NCI-H2107 treated with DMSO at 0.1 percent for 48 hours (cell line): Measurements from ENCODE around the gene FBXL16.
"Not testable (repeated sequence)": the region's sequence is repeated elsewhere in the genome, so short reads cannot be mapped to it uniquely, and the experiment has no call there.

Source experiments
- DNase-seq: peaks from one replicate; lab custom pipeline; 2025; ENCODE audit not compliant: unreplicated experiment; lab: John Stamatoyannopoulos, UW

Gene FBXL16

GRCh38 chr16:705431-706188, at the start of gene FBXL16:
FBXL16 (minus strand) TSS chr16:705801; CDS start chr16:697405, 8,396 bp downstream.
- no peak for DNase-seq

- DNase-seq, result no peak
Observed at GRCh38 chr16:754656-755055, 49.1 kb upstream of the FBXL16 start.

GRCh38 chr16:754121-754607, 48.6 kb upstream of the FBXL16 start:
- not testable (repeated sequence) for DNase-seq

GRCh38 chr16:752007-752312, 46.4 kb upstream of the FBXL16 start:
- no peak for DNase-seq

DNA sequence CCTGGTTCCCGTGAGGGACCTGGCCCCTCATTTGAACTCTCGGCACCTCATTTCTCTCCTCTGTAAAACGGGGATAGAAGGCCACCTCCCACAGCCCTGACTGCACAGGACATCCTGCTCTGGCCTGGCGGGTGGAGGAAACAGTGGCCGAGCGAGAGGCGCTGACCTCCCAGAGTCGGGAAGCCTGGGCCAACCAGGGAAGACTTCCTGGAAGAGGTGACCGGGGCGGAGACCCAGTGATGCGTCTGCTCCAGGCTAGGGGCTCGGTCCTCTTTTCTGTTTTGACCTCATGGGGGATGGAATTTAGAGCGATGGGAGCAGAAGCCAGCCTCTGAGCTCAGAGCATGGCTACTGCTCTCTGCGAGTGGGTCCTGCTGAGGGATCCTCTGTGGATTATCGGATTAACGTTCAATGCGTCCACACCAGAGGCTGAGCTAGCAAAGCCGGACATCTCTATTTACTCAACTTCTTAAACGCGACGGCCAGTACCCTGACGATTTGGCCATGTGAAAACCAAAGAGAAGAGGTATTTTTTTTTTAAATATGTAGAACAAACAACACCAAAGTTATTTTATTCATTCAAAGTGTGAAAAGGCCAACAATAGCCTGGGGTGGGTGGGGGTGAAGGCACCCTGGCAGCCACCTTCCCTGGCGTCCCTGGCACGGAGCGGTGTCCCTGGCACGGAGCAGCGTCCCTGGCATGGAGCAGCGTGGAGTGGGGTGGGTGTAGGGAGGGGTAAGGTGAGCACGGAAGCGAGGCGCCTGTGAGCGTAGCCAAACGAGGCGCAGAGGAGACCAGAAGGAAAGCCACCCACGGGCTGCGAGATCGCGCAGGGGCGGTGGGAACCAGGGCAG, 45.8 kb upstream of the FBXL16 start:
- no peak for DNase-seq

- no peak for DNase-seq
Observed at GRCh38 chr16:750485-750884, 44.9 kb upstream of the FBXL16 start.

DNA sequence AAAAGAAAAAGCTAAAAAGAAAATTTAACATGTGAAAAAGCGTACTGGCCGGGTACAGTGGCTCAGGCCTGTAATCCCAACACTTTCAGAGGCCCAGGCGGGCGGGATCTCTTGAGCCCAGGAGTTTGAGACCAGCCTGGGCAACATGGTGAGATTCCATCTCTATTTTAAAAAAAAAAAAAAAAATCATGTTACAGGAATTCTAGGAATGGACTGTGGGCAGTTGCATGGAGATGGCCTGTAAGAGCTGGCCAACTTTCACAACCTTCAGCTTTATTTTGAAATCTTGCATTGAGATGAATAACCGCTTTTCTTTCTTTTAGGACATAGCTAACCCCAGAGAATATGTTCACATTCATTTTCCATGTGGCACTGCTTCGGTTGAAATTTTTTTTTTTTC, 43.4 kb upstream of the FBXL16 start:
- DNase-seq, result no peak

DNA sequence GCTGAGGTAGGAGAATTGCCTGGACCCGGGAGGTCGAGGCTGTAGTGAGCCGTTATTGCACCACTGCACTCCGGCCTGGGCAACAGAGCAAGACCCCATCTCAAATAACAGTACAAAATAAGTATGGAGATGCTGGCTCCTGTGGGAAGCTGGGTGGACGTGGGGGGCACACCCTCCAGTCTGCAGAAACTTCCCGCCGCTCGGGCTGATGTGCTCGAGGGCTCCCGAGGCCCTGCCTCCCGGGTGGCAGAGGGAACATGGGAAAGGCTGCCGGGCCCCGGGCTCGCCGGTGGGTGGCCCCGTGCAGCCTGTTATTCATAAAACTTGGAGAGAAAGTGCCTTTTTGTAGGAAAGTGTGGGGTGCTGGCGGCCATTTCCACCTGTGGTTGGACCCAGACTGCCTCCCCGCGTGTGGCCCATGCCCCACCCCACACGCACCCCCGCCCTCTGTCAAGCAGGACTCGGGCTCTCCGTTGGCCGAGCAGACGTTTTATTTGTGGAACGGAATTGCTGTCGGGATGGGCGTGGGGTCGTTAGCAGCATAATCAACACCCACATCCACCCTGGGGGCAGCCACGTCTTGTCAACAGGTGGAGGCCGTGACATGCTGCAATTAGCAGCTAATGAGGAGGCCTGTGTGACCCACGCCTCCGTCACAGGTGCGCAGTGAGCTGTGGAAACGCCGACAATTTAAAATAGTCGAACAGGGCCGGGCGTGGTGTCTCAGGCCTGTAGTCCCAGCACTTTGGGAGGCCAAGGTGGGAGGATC, 42.6 kb upstream of the FBXL16 start:
- no peak for DNase-seq

DNA sequence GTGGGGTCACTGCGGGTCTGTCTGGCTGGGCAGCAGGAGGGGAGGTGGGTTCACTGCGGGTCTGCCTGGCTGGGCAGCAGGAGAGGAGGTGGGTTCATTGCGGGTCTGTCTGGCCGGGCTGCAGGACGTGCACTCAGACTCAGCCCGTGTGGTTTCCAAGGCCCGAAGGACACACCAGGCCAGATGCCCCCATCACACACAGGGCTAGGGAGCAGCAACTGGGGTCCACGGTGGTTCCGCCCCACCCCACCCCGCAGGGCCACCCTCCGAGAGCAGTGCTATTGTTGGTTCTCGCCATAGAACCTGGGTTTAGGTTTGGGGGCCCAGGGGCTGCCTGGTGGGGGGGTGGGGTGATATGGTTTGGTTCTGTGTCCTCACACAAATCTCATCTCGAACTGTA, 41.0 kb upstream of the FBXL16 start:
- DNase-seq, result no peak

GRCh38 chr16:745739-746138, 40.1 kb upstream of the FBXL16 start:
- DNase-seq, result no peak

GRCh38 chr16:743794-744500, 38.3 kb upstream of the FBXL16 start:
- DNase-seq, result no peak

DNA sequence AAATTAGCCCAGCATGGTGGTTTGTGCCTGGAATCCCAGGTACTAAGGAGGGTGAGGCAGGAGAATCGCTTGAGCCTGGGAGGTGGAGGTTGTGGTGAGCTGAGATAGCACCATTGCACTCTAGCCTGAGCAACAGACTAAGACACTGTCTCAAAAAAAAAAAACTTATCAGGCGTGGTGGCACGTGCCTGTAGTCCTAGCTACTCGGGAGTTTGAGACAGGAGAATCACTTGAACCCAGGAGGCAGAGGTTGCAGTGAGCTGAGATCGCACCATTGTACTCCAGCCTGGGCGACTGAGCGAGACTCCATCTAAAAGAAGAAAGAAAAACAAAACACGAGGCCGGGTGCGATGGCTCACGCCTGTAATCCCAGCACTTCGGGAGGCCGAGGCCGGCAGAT, 37.3 kb upstream of the FBXL16 start:
- not testable (repeated sequence) for DNase-seq

DNA sequence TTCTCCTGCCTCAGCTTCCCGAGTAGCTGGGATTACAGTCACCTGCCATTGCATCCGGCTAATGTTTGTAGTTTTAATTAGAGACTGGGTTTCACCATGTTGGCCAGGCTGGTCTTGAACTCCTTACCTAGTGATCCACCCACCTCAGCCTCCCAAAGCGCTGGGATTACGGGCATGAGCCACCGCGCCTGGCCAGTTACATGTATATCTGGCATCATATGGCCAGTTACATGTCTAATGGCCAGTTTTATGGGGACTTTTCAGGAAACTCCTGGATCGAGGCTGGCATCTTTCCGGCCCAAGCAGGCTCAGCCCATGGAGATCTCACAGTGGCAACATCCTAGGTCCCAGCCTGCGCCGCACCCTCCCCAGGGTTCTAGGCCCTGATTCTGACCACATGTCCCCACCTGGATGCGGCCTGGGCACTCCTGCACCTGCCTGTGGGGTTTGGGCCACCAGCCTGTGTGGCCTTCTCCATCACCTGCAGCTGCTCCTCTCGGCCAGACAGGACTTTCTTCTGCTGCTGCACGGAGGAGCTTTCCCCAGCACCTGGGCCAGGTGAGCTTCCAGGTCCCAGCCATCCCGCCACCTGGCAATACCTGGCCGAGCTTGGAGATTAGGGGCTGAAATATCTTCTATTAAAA, 36.5 kb upstream of the FBXL16 start:
- DNase-seq, result no peak

DNA sequence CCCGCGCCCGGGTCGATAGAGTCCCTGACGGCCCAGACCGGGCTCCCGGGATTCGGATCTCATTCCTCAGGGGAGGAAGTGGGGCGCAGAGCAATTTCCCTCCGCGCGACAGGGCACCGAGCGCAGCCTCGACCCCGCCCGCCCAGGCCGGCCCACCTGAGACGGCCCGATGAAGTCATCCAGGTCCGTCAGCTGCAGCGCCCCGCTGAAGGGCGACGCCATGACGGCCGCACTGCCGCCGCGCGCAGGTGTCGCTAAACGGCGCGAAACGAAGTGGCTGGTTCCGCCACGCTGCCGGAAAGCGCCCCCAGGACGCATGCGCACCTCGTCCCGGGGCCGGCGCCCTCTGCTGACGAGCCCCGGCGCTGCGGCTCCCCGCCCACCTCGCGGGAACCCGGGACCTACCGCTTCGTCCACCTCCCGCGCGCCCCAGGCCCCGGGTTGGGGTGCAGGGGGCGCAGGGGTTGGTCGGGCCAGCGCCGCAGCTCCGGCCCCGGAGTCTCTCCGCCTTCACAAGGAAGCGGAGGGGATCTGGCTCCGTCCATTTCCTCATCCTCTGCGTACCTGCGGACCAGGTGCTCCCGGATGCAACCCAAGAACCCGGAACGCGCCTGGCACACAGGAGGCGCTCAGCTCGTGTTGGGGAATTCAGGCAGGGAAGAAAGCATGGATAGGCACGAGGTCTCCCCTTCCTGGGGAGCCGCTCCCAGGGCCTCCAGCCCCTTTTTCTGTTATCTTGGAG, 35.3 kb upstream of the FBXL16 start, which contains the start of gene CIAO3:
Gene CIAO3, minus strand, starts transcription at position 234 of the 742 bp plus-strand sequence. Its CDS starts 12 bp downstream, at position 222.
- DNase-seq, result peak; percentile 51

DNA sequence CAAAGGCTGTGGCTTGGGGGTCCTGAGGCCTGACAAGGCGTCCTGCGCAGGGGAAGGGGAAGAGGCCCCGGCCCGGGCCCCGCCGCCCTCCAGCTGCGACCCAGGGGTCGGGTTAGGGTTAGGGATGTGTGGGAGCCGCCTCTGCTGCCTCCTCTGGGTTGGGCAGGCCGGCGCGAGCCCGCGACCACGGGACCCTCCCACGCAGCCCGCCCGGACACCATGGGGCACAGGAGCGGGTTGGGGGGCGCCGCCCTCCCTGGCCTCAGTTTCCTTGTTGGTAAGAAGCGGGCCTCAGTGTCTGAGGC, 34.8 kb upstream of the FBXL16 start:
- DNase-seq, result no peak

DNA sequence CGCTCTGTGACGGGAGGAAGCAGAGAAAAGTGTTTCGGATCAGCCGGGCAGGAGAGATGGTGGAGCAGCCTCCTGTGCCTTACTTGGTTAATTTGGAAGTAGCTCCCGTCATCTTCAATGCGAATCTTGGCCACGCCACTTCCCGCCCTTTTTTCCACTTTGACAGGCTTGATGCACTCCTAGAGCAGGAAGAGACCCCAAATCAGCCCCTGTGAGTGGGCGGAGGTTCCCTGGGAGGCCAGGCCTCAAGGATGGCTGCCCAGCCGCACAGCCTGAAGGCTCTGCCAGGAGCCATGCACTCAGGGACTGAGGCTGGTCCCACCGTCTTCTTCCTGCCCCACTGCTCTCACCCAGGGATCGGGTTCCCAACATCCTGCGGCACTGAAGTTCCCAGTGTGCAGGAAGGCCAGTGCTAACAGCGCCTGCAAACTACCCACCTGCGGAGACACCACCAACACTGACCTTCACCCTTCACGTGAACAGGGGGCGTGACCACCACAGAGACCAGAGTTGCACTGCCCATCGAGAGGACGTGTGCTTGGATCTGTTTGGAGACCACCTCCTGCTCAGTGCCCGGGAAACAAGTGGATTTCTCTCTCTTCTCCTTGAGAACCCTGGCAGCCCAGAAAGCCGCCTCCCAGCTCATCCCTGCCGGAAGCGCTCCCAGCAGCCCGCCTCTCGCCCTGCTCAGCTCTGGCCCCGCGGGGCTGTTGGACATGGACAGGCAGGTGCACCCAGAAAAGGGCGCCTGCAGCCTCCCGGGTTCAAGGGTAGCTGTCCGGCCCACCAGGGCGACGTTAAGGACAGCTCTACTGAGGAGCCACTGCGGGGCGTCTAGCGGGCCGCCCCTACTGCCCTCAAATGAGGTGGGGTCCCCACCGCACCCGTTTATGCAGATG, 34.2 kb upstream of the FBXL16 start:
- no peak for DNase-seq

- no peak for DNase-seq
Observed at GRCh38 chr16:736936-737481, 31.4 kb upstream of the FBXL16 start.

DNA sequence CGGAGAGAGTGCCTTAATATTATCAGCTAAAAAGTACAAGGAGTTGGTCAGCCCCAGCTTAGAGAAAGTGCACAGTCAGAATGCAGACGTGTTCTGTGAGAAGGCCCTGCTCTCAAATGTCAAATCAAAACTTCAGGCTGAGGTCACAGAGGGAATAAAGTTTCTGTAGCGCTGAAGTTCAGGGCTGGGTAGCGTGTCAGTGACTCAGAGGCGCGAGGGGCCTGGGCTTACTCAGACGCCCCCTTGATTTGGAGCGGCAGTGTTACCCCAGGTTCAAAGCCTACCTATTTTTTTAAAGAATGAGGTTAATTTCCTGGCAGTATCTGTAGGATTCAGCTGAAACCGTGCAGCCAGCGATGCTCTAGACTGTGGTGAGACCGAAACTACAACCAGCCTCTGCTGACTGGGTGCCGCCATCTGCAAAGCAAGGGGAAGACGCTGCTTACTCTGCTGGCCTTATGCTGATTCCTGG, 30.4 kb upstream of the FBXL16 start:
- no peak for DNase-seq
